GM23338 (cell line): ENCODE data around the gene PRR36. TPM values are rescaled to one million over a fixed set of nuclear protein-coding genes. Genes with fewer than 3 reads are reported as not detected.

Experiments used
- ATAC-seq: fragments of 200-7000 bp; cut with Tn5 transposase; 3 replicates; pipeline ENCODE4 v1.9.1; 2020
- DNase-seq: peaks from one replicate; pipeline ENCODE4 v3.0.0-alpha.2; 2015; ENCODE audit warnings: low spot score
- H2AFZ ChIP-seq: fragments of 200-600 bp; sonication (generic); 2 replicates; pipeline ENCODE4 v1.8.0; 2016; ENCODE audit warnings: antibody characterized with exemption, mild to moderate bottlenecking, moderate library complexity
- H3F3A ChIP-seq: fragments of 200-600 bp; sonication (generic); replicated peaks from 2 replicates; pipeline ENCODE4 v1.8.0; 2017; ENCODE audit warnings: antibody characterized with exemption, mixed run types, low read depth
- H3K27ac ChIP-seq: fragments of 200-600 bp; sonication (generic); 2 replicates; pipeline ENCODE4 v1.6.1; 2016; ENCODE audit warnings: low read depth
- H3K27me3 ChIP-seq: fragments of 200-600 bp; sonication (generic); 2 replicates; pipeline ENCODE4 v1.8.0; 2016; ENCODE audit warnings: mild to moderate bottlenecking, mixed run types, moderate library complexity; ENCODE audit not compliant: insufficient read depth
- H3K36me3 ChIP-seq: fragments of 200-600 bp; sonication (generic); 2 replicates; pipeline ENCODE4 v1.8.0; 2016; ENCODE audit warnings: mild to moderate bottlenecking; ENCODE audit not compliant: insufficient read depth
- H3K4me1 ChIP-seq: fragments of 200-600 bp; sonication (generic); 2 replicates; pipeline ENCODE4 v1.8.0; 2016; ENCODE audit warnings: mild to moderate bottlenecking, moderate library complexity; ENCODE audit not compliant: insufficient read depth
- H3K4me2 ChIP-seq: fragments of 200-600 bp; sonication (generic); 2 replicates; pipeline ENCODE4 v1.7.1; 2017; ENCODE audit warnings: mixed run types
- H3K4me3 ChIP-seq: fragments of 200-600 bp; sonication (generic); 2 replicates; pipeline ENCODE4 v1.6.1; 2016; ENCODE audit warnings: mixed run types
- H3K79me2 ChIP-seq: fragments of 200-600 bp; sonication (generic); replicated peaks from 2 replicates; pipeline ENCODE4 v1.8.0; 2017; ENCODE audit warnings: mild to moderate bottlenecking; ENCODE audit not compliant: insufficient read depth
- H3K9me2 ChIP-seq: fragments of 200-600 bp; sonication (generic); 2 replicates; pipeline ENCODE4 v1.8.0; 2017; ENCODE audit not compliant: insufficient read depth
- H4K20me1 ChIP-seq: fragments of 200-600 bp; sonication (generic); replicated peaks from 2 replicates; pipeline ENCODE4 v1.8.0; 2017; ENCODE audit warnings: mild to moderate bottlenecking; ENCODE audit not compliant: insufficient read depth
- H3K27ac Mint-ChIP-seq: 2 replicates; pipeline ENCODE4 v1.8.0; 2020; ENCODE audit warnings: inconsistent platforms, mild to moderate bottlenecking, moderate library complexity, mixed read lengths
- H3K27me3 Mint-ChIP-seq: 3 replicates; pipeline ENCODE4 v1.8.0; 2022; ENCODE audit warnings: low read depth, mild to moderate bottlenecking, moderate library complexity, mixed read lengths, inconsistent platforms; ENCODE audit not compliant: insufficient read depth, poor library complexity
- H3K36me3 Mint-ChIP-seq: 3 replicates; pipeline ENCODE4 v1.8.0; 2021; ENCODE audit warnings: low read depth, mild to moderate bottlenecking, inconsistent platforms, moderate library complexity, mixed read lengths
- H3K4me1 Mint-ChIP-seq: 3 replicates; pipeline ENCODE4 v1.8.0; 2020; ENCODE audit warnings: mild to moderate bottlenecking, inconsistent platforms, mixed read lengths
- H3K4me3 Mint-ChIP-seq: 3 replicates; pipeline ENCODE4 v1.8.0; 2021; ENCODE audit warnings: moderate library complexity, mild to moderate bottlenecking, inconsistent platforms, mixed read lengths
- H3K9me3 Mint-ChIP-seq: 3 replicates; pipeline ENCODE4 v1.8.0; 2020; ENCODE audit warnings: moderate library complexity, mild to moderate bottlenecking, inconsistent platforms, mixed read lengths
- CREB1 ChIP-seq: fragments of 250-450 bp; sonication (Bioruptor Pico); IDR thresholded peaks from 2 replicates; pipeline ENCODE4 v1.5.0; 2020; ENCODE audit warnings: low read depth, mild to moderate bottlenecking, moderate library complexity
- CTCF ChIP-seq, 2 experiments: fragments of 200-600 bp in 1 of 2; sonication (generic) in 1 of 2; conservative IDR thresholded peaks; 2 replicates each; pipeline versions ENCODE4 v1.5.1 to v1.6.1; 2016 to 2017; ENCODE audit warnings: antibody characterized with exemption in 2 of 2, low read depth in 2 of 2, mild to moderate bottlenecking in 2 of 2, moderate library complexity in 1 of 2
- ETS1 ChIP-seq: IDR thresholded peaks from 2 replicates; pipeline ENCODE4 v1.6.1; 2016; ENCODE audit warnings: antibody characterized with exemption
- EZH2phosphoT487 ChIP-seq: fragments of 200-600 bp; sonication (generic); IDR thresholded peaks from one replicate; pipeline ENCODE4 v1.8.1; 2018; ENCODE audit warnings: antibody characterized with exemption; ENCODE audit not compliant: unreplicated experiment
- JUNB ChIP-seq: IDR thresholded peaks from one replicate; pipeline ENCODE4 v1.6.1; 2016; ENCODE audit warnings: antibody characterized with exemption; ENCODE audit not compliant: unreplicated experiment
- NANOG ChIP-seq: IDR thresholded peaks from 2 replicates; pipeline ENCODE4 v1.6.1; 2016; ENCODE audit warnings: antibody characterized with exemption, borderline replicate concordance
- POLR2AphosphoS5 ChIP-seq: IDR thresholded peaks from 2 replicates; pipeline ENCODE4 v1.6.1; 2016; ENCODE audit warnings: antibody characterized with exemption, low read depth
- REST ChIP-seq: IDR thresholded peaks from one replicate; pipeline ENCODE4 v1.6.1; 2018; ENCODE audit warnings: antibody characterized with exemption; ENCODE audit not compliant: unreplicated experiment
- ZNF114 ChIP-seq: fragments of 250-450 bp; sonication (Bioruptor Pico); IDR thresholded peaks from 2 replicates; pipeline ENCODE4 v1.5.0; 2020; ENCODE audit warnings: mild to moderate bottlenecking, moderate library complexity
- polyA plus RNA-seq: library from polyadenylated mRNA; unstranded; fragments of >200 nt; fragmentation: Nextera tagmentation; extraction: Ambion mirVana; gene quantifications from 2 replicates; pipeline ENCODE4 v1.2.1, GENCODE V29; 2016
- total RNA-seq: library from RNA; depleted of rRNA; stranded (reverse); fragments of >200 nt; shearing (Covaris generic); gene quantifications from 2 replicates; pipeline ENCODE4 v1.2.3, GENCODE V29; 2014

Gene PRR36
- total and polyA plus RNA-seq, 2 experiments from 2014 or later: 17.6 to 17.9 TPM

GRCh38 chr19:7845390-7846154, 28.6 kb downstream of the PRR36 start:
- H3K4me1 ChIP-seq: no peaks in the 10 kb centered on the region
- Mint-ChIP-seq H3K27ac (no peak overlapping the region), H3K36me3 (no peaks in the 10 kb centered on the region; the same call in 2 of the 3 replicates), H3K9me3 (peaks cover 6% of the 10 kb centered on the region; the same call in 2 of the 3 replicates), H3K27me3 (peaks cover 12% of the 10 kb centered on the region), H3K4me1 (no peaks in the 10 kb centered on the region), H3K4me3 (no peak overlapping the region)
- no peaks in the 10 kb centered on the region for H4K20me1 ChIP-seq
- TF ChIP-seq ZNF114: no peak
- no peak for TF ChIP-seq ETS1
- TF ChIP-seq REST: no peak
- TF ChIP-seq EZH2phosphoT487: no peak
- TF ChIP-seq POLR2AphosphoS5: no peak
- TF ChIP-seq JUNB: no peak
- no peak for TF ChIP-seq CTCF (conservative IDR thresholded peaks at IDR 0.05; ENCODE audit: low read depth in 2 of 2)
- no peak for TF ChIP-seq NANOG
- no peak for TF ChIP-seq CREB1 (CRISPR knock-in tag)
- no peak overlapping the region for H3K4me3 ChIP-seq
- H3F3A ChIP-seq: peaks cover 18% of the 10 kb centered on the region
- DNase-seq (no peak), ATAC-seq (no peak)
- H3K27me3 ChIP-seq: no peaks in the 10 kb centered on the region
- no peak overlapping the region for H2AFZ ChIP-seq
- H3K27ac ChIP-seq: no peak overlapping the region
- no peaks in the 10 kb centered on the region for H3K9me2 ChIP-seq
- no peaks in the 10 kb centered on the region for H3K36me3 ChIP-seq
- H3K79me2 ChIP-seq: no peaks in the 10 kb centered on the region
- H3K4me2 ChIP-seq: no peak overlapping the region
